ENCODE data around the gene RASSF3. TPM values are rescaled to one million over a fixed set of nuclear protein-coding genes. Genes with fewer than 3 reads are reported as not detected.

RASSF3 gene
- total RNA-seq, 4 donors from 2014 or later, result 19.4 to 46.2 (median 30.1) TPM

GRCh38 chr12:64569923-64570691, 40.2 kb upstream of the RASSF3 start:
- TF ChIP-seq, protein P1, sequence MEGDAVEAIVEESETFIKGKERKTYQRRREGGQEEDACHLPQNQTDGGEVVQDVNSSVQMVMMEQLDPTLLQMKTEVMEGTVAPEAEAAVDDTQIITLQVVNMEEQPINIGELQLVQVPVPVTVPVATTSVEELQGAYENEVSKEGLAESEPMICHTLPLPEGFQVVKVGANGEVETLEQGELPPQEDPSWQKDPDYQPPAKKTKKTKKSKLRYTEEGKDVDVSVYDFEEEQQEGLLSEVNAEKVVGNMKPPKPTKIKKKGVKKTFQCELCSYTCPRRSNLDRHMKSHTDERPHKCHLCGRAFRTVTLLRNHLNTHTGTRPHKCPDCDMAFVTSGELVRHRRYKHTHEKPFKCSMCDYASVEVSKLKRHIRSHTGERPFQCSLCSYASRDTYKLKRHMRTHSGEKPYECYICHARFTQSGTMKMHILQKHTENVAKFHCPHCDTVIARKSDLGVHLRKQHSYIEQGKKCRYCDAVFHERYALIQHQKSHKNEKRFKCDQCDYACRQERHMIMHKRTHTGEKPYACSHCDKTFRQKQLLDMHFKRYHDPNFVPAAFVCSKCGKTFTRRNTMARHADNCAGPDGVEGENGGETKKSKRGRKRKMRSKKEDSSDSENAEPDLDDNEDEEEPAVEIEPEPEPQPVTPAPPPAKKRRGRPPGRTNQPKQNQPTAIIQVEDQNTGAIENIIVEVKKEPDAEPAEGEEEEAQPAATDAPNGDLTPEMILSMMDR (IDR thresholded peaks at IDR 0.05; ENCODE audit: low read depth), result no peak

DNA sequence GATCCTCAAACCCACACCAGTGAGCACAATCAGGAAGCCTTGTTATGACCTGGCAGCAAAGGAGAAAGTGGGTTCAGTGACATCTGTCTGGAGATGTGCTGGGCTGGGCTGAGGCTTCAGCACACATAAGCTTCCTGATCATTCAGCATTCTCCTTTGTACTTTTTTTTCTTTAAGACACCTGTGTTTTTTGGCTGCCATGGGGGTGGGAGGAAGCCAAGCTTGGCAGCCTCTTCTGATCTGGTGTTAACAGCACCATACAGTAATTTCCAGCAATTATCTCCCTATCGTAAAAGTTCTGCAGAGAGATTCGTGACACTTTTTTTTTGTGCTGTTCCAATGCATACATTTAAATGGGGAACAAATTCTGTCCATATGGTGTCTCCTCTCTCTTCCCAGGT, 38.9 kb upstream of the RASSF3 start:
- TF ChIP-seq, protein P1 (IDR thresholded peaks at IDR 0.05; ENCODE audit: low read depth), result no peak

- TF ChIP-seq, protein P1 (IDR thresholded peaks at IDR 0.05; ENCODE audit: low read depth), result no peak
Observed at GRCh38 chr12:64572241-64572640, 38.1 kb upstream of the RASSF3 start.

GRCh38 chr12:64574837-64575236, 35.5 kb upstream of the RASSF3 start:
- TF ChIP-seq, protein P1 (IDR thresholded peaks at IDR 0.05; ENCODE audit: low read depth), result no peak

DNA sequence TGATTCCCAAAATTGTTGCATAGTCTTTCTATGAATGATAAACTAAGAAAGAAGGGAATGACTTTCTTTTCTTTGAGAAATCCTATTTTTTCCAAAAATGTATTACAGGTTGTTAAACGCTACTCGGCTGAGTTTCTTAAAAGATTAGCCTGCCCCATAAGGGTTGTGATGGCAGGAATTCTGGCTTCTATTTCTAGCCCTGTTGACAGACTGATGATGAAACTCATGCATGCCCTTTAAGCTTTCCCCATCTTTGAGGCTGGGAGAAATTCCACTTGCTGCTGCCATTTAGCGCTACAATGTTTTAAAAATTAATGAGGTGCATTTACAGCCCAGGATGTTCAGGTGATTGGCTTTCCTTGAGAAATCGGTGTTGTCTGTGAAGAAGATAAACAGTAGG, 33.2 kb upstream of the RASSF3 start:
- TF ChIP-seq, protein P1 (IDR thresholded peaks at IDR 0.05; ENCODE audit: low read depth), result no peak

DNA sequence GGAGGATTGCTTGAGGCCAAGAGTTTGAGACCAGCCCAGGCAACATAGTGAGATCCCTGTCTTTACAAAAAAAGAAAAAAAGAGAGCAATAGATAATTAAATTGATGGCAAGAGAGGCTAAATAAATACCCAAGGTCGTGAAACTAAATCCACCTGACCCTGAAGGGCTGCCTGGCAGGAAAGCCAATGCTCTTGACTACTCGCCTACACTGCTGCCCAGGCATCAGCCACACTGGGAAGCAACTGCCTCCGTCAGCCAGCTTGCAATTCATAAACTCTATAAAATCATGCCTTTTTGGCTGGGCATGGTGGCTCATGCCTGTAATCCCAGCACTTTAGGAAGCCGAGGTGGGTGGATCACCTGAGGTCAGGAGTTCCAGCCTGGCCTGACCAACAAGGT, 31.7 kb upstream of the RASSF3 start:
- TF ChIP-seq, protein P1 (IDR thresholded peaks at IDR 0.05; ENCODE audit: low read depth), result no peak

DNA sequence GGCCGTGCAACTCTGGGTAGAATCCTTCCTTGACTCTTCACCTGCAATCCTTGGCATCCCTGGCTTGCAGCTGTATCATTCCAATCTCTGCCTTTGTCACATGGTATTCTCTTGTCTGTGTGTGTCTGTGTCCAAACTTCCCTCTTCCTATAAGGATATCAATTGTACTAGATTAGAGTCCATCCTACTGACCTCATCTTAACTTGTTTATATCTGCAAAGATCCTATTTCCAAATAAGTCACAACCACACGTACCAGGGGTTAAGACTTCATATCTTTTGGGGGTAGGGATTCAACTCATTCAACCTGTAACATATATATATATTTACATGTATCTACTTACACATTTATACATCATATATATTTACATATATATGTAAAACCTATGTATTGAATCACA, 29.6 kb upstream of the RASSF3 start:
- TF ChIP-seq, protein P1 (IDR thresholded peaks at IDR 0.05; ENCODE audit: low read depth), result no peak
